ENCODE measurements around the gene GSAP. TPM values are rescaled to one million over a fixed set of nuclear protein-coding genes. Genes with fewer than 3 reads are reported as not detected.

Gene GSAP
- total and polyA plus RNA-seq, 2 of the 4 experiments (the other 2 are of a cell fraction) = 1.6 to 1.8 TPM

- Histone ChIP-seq H3K4me3 (ENCODE audit: insufficient read depth, low read depth, low read length) (no peak overlapping the region), H3K36me3 (ENCODE audit: control insufficient read depth, insufficient read depth, low read length) (no peaks in the 10 kb centered on the region), H3K9me1 (ENCODE audit: insufficient read depth, low read length) (no peaks in the 10 kb centered on the region; the same call in 1 of the 2 replicates), H3K27ac (ENCODE audit: insufficient read depth, low read length) (no peak overlapping the region), H3K9ac (ENCODE audit: low read depth, low read length) (no peak overlapping the region), H2AK5ac (ENCODE audit: low read depth, low read length) (no peak overlapping the region), H4K91ac (ENCODE audit: insufficient read depth, low read depth, low read length) (no peak overlapping the region), H3K4me1 (ENCODE audit: control insufficient read depth, insufficient read depth, low read length) (no peaks in the 10 kb centered on the region), H2BK120ac (ENCODE audit: low read depth, low read length) (no peak overlapping the region), H3K9me3 (ENCODE audit: control insufficient read depth, insufficient read depth, low read length) (no peaks in the 10 kb centered on the region), H2BK5ac (ENCODE audit: low read depth, low read length, poor library complexity, severe bottlenecking) (no peak overlapping the region), H4K20me1 (ENCODE audit: insufficient read depth, low read length) (no peaks in the 10 kb centered on the region), H3K79me1 (ENCODE audit: low read depth in 1 of 2, low read length in 2 of 2) (no peaks in the 10 kb centered on the region), H4K5ac (ENCODE audit: low read depth, low read length) (no peak overlapping the region), H3K4ac (ENCODE audit: low read depth, low read length) (no peak overlapping the region), H3K4me2 (ENCODE audit: low read depth, low read length) (no peak overlapping the region), H2AFZ (replicated peaks; ENCODE audit: low read length, poor library complexity) (no peak overlapping the region), H3K18ac (ENCODE audit: low read depth, low read length) (no peak overlapping the region), H2BK15ac (ENCODE audit: low read depth, low read length) (no peak overlapping the region), H4K8ac (ENCODE audit: low read depth in 2 of 2, low read length in 2 of 2) (no peak overlapping the region), H2AK9ac (replicated peaks; ENCODE audit: low read depth, low read length, poor library complexity) (no peak overlapping the region), H3K56ac (ENCODE audit: extremely low read depth, insufficient read depth, low read length) (no peak overlapping the region), H2BK20ac (ENCODE audit: low read depth, low read length) (no peak overlapping the region), H3K23ac (ENCODE audit: low read depth, low read length) (no peak overlapping the region), H3K27me3 (ENCODE audit: control insufficient read depth, insufficient read depth, low read length) (no peaks in the 10 kb centered on the region), H3K14ac (replicated peaks; ENCODE audit: low read depth, low read length) (no peak overlapping the region)
- ATAC-seq (ENCODE audit: low read depth) (no peak), DNase-seq (no peak)
- intact Hi-C loops (cut with micrococcal nuclease) (no loop called here), in situ Hi-C loops (cut with MboI; ENCODE audit: low sequenced_read_pairs) (no loop called here), dilution Hi-C loops (cut with HindIII; ENCODE audit: low sequenced_read_pairs, unreplicated experiment) (no loop called here)
- POLR2A ChIA-PET (ENCODE audit: unreplicated experiment) = no interaction called here
- CTCF ChIA-PET = interaction anchor here (0.6 kb wide), 1 partner anchor 673 kb away, joined by 3 read pairs; no protein-coding TSS in a partner anchor
- WGBS, 2 experiments (ENCODE audit: extremely low coverage in 2 of 2, insufficient read length in 1 of 2) = no CpG with 5 or more reads among the region's 5 CpGs
- TF ChIP-seq RAD21 (IDR thresholded peaks at IDR 0.05; ENCODE audit: low read length) (no peak), ELK1 (IDR thresholded peaks at IDR 0.05; ENCODE audit: borderline replicate concordance, low read depth, low read length) (no peak), CHD1 (IDR thresholded peaks at IDR 0.05; ENCODE audit: low read depth, low read length) (no peak), CEBPB (IDR thresholded peaks at IDR 0.05; ENCODE audit: low read depth, low read length) (no peak), BHLHE40 (IDR thresholded peaks at IDR 0.05; ENCODE audit: low read depth, low read length) (no peak), SMC3 (IDR thresholded peaks at IDR 0.05; ENCODE audit: low read depth, low read length) (no peak), RFX5 (IDR thresholded peaks at IDR 0.05; ENCODE audit: low read depth, low read length) (no peak)
- no TSS peak for BruUV-seq (replicated peaks)
Measured at GRCh38 chr7:77388055-77388641, 28.0 kb downstream of the GSAP start.

All from IMR-90 (cell line).